ENCODE measurements around the gene DNAJC7.

GRCh38 chr17:41939693-41940090 is 77.5 kb downstream of the DNAJC7 start:
- TF ChIP-seq, protein P1, sequence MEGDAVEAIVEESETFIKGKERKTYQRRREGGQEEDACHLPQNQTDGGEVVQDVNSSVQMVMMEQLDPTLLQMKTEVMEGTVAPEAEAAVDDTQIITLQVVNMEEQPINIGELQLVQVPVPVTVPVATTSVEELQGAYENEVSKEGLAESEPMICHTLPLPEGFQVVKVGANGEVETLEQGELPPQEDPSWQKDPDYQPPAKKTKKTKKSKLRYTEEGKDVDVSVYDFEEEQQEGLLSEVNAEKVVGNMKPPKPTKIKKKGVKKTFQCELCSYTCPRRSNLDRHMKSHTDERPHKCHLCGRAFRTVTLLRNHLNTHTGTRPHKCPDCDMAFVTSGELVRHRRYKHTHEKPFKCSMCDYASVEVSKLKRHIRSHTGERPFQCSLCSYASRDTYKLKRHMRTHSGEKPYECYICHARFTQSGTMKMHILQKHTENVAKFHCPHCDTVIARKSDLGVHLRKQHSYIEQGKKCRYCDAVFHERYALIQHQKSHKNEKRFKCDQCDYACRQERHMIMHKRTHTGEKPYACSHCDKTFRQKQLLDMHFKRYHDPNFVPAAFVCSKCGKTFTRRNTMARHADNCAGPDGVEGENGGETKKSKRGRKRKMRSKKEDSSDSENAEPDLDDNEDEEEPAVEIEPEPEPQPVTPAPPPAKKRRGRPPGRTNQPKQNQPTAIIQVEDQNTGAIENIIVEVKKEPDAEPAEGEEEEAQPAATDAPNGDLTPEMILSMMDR (IDR thresholded peaks at IDR 0.05) = no peak
- no peak for TF ChIP-seq EZH2 (IDR thresholded peaks at IDR 0.05)

Measured in neural progenitor cell (in vitro differentiated cells).